H1 (cell line): Measurements from ENCODE around the gene PRR7. TPM values are rescaled to one million over a fixed set of nuclear protein-coding genes. Genes with fewer than 3 reads are reported as not detected.

Experiments
- ASH2L ChIP-seq: fragments of 200-600, 300-600 bp; sonication (generic); IDR thresholded peaks from one replicate; pipeline ENCODE4 v1.7.1; 2017; ENCODE audit warnings: low read length
- BCL11A ChIP-seq, 2 experiments: IDR thresholded peaks; one replicate each; pipeline ENCODE4 v1.6.1; 2011; ENCODE audit warnings: low read depth in 2 of 2, low read length in 2 of 2, mild to moderate bottlenecking in 2 of 2
- CBX8 ChIP-seq: fragments of 300-800, 300-1000 bp; sonication (generic); IDR thresholded peaks from 2 replicates; pipeline ENCODE4 v1.7.1; 2016; ENCODE audit warnings: low read depth, low read length, borderline replicate concordance
- CHD1 ChIP-seq: IDR thresholded peaks from 2 replicates; pipeline ENCODE4 v1.6.1; 2012; ENCODE audit warnings: low read depth, low read length, improper control_type of control experiment
- SP4 ChIP-seq: IDR thresholded peaks from 2 replicates; pipeline ENCODE4 v1.6.1; 2012; ENCODE audit warnings: low read length, inconsistent platforms
- polyA plus RNA-seq, 7 experiments: library from polyadenylated mRNA; depleted of rRNA in 3 of 7; stranded (reverse) in 5 of 7; unstranded in 2 of 7; fragments of >200 nt in 5 of 7; fragments of 200-250 nt in 2 of 7; gene quantifications; 1 replicate in 5 of 7; 2 replicates in 1 of 7; 4 replicates in 1 of 7; pipeline versions ENCODE4 v1.2.1 to v1.2.3, GENCODE V29; 2011 to 2013; ENCODE audit warnings: missing spikeins in 2 of 7, mixed read lengths in 2 of 7
- total RNA-seq: library from RNA; stranded (reverse); fragmentation: NEBNext Ultra II Directional; extraction: Animal tissue kit (Norgen Biotek cat#: 25700); gene quantifications from 2 replicates; pipeline ENCODE4 v1.2.1, GENCODE V29; 2021

PRR7 gene
- total and polyA plus RNA-seq, 2 of the 8 experiments (the other 6 are each of a cell fraction or from before 2014, with no cell fraction given): 8.0 to 11.8 TPM

GRCh38 chr5:177472460-177473442 is 26.1 kb downstream of the PRR7 start (continued):
- 0 out of 2 replicates have a peak, but pooled peaks have one; percentile 60 for TF ChIP-seq SP4
- TF ChIP-seq CHD1: no peak
- no peak for TF ChIP-seq BCL11A (IDR thresholded peaks at IDR 0.05; ENCODE audit: low read depth in 2 of 2, low read length in 2 of 2)
- TF ChIP-seq ASH2L: peak; percentile 26
- no peak for TF ChIP-seq CBX8
